Measurements from ENCODE around the gene MBD3. TPM values are rescaled to one million over a fixed set of nuclear protein-coding genes. Genes with fewer than 3 reads are reported as not detected.
A peak's percentile ranks its signal among the peaks of the same experiment; 100 is the strongest.

MBD3 gene
- total RNA-seq, 1 experiment from 2014 or later, result 45.8 TPM

DNA sequence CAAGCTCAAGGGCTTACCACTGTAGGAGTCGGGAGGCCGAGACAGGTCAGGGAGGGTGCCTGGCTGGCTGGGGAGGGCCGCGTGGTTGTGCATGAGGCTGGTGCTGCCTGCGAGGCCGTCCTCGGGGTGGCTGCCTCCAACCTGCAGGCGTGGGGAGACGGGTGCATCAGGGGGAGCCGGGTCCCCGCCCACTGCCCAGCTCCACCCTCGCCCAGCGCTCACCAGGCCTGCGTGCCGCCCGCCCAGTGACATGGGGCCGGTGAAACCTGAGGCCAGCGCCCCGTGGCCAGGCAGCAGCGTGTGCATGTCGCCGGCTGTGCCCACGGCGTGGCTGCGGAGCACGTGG lies 26.4 kb upstream of the MBD3 start:
- no peak for DNase-seq (ENCODE audit: low spot score)

GRCh38 chr19:1618157-1619093 lies 25.8 kb upstream of the MBD3 start:
- DNase-seq (ENCODE audit: low spot score), result no peak

DNA sequence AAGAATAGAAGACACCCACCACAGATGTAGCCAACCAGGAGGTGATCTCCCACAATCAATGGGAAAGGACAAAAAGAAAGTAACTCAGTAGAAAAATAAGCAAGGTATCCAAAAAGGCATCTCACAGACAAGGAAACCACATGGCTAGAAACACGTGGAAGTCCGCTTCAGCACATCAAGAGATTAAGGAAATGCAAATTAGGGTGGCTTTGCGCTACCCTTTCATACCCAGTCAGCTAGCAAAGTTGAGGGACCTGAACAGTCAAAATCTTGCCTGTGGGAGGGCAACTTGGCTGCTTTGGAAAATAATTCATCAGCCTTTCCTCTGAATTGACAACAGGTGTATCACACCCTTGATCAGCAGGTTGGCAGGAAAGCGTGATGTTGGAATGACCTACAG lies 24.2 kb upstream of the MBD3 start:
- no peak for DNase-seq (ENCODE audit: low spot score)

DNA sequence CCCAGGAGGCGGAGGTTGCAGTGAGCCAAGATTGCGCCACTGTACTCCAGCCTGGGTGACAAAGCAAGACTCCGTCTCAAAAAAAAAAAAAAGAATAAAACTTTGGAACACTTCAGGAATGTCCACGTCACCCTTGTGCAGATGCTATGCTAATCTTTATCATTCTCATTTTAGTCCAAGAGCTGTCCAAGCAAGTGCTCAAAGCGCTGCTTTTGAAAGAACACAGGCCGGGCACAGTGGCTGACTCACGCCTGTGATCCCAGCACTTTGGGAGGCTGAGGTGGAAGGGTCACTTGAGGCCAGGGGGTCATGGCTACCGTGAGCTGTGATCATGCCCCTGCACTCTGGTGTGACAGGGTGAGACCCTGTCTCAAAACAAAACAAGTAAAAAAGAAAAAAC lies 23.7 kb upstream of the MBD3 start:
- DNase-seq (ENCODE audit: low spot score), result no peak

DNA sequence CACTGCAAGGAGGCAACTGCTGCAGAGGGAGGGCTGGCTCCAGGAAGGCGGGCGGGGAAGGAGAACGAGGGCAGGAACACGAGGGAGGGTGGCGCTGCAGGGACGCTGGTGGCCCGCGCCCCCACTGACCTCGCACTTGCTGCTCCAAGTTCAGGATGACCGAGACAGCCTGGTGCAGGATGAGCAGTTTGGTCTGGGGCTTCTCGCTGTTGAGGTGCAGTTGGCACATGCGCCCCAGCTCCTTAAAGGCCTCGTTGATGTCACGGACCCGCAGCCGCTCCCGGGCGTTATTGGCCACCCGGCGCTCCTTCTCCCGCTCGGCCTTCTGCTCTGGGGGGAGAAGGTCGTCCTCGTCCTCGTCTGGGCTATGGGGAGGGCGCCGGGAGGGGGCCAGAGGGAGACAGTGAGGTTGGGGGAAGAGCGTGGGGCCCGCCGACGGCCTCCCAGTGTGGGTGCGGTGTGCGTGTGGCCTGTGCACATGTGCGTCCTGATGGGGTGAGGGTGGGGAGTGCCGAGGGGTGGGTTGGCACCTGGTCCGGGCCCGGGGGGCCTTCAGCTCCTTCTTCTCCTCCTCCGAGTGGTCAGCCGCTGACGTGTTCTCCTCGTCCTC lies 22.6 kb upstream of the MBD3 start:
- no peak for DNase-seq (ENCODE audit: low spot score)

GRCh38 chr19:1613808-1614570 lies 21.3 kb upstream of the MBD3 start:
- no peak for DNase-seq (ENCODE audit: low spot score)

DNA sequence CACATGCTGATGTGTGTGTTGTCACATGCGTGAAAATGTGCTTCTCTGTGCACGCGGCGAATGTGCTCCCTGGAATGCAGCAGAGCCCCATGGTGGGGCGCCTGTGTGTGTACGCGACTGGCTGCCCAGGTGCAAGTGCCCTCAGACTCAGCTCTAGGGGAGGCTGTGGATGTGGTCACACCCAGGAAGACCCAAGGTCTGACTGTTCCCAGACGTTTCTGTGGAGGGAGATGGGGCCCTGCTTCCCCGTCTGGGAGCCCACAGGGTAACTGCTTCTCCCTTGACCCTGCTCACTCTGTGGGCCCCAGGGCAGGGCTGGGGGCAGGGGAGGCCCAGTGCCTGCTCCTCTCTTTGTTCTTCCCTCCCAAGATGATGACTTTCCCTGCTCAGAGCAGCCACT lies 20.5 kb upstream of the MBD3 start:
- no peak for DNase-seq (ENCODE audit: low spot score)

DNA sequence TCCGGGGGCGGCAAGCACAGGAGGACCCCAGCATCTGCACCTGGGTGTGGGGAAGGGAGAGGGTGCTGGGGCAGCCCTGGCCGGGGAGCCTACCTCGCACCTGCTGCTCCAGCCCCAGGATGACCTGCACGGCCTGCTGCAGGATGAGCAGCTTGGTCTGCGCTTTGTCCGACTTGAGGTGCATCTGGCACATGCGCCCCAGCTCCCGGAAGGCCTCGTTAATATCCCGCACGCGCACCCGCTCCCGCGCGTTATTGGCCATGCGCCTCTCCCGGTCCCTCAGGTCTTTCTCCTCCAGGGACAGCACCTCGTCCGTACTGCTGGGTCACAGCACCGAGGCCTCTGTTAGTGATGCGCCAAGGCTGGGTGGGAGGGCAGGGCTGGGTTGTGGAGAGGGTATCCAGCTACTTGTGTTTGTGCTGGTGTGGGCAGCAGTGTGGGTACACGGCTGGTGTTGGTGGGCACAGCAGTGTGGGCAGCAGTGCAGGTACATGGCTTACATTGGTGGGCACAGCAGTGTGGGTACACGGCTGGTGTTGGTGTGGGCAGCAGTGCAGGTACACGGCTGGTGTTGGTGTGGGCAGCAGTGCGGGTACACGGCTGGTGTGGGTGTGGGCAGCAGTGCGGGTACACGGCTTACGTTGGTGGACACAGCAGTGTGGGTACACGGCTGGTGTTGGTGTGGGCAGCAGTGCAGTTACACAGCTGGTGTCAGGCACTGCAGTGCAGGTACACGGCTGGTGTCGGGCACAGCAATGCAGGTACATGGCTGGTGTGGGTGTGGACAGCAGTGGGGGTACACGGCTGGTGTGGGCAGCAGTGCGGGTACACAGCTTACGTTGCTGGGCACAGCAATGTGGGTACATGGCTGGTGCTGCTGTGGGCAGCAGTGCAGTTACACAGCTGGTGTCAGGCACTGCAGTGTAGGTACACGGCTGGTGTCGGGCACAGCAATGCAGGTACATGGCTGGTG lies 19.7 kb upstream of the MBD3 start:
- no peak for DNase-seq (ENCODE audit: low spot score)

DNA sequence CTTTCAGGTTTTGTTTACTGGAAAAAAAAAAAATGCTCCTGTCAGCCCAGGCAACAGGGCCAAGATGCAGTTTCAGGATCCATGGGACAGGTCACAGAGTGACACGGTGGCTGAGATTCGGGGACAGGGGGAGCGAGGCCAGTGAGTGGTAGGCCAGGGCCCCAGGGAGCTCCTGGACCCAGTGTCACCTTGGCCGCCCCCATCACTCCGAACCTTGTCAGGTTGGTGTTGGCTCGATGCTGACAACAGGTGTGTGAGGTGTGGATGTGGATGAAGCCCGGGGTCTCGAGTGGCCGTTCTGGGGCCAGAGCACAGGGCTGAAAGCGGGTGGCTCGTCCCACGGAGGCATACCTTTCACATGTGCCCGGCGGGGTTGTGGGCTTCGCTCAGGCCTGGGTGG lies 18.7 kb upstream of the MBD3 start:
- DNase-seq (ENCODE audit: low spot score), result no peak

DNA sequence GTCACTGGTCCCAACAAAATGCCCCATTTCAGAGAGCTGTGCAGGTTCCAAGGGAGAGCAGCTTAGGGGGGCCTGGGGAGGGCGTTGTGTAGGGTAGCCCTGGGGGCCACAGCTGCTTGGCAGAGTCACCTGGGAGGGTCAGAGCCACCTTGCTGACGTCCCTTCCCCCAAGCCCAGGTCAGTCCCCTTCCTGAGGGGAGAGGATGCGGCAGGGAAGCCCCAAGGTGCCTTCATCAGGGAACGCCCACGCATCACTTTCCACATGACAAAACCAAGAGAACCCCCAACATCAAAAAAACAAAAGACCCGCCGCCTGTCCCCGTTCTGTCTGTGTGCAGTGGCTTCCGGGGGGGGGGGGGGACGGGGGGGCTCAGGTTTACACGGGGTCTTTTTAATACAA lies 17.9 kb upstream of the MBD3 start:
- DNase-seq (ENCODE audit: low spot score), result no peak

- DNase-seq (ENCODE audit: low spot score), result no peak
Observed at GRCh38 chr19:1609680-1610474, 17.2 kb upstream of the MBD3 start.

GRCh38 chr19:1609103-1609396 lies 16.4 kb upstream of the MBD3 start:
- DNase-seq (ENCODE audit: low spot score), result no peak

- no peak for DNase-seq (ENCODE audit: low spot score)
Observed at GRCh38 chr19:1608359-1609102, 15.9 kb upstream of the MBD3 start.

GRCh38 chr19:1606138-1606651 lies 13.5 kb upstream of the MBD3 start:
- DNase-seq (ENCODE audit: low spot score), result no peak

- DNase-seq (ENCODE audit: low spot score), result peak; percentile 86
Observed at GRCh38 chr19:1605236-1606137, 12.8 kb upstream of the MBD3 start, which contains the start of gene UQCR11. Gene UQCR11 (minus strand): TSS chr19:1605462. CDS start chr19:1605409, 53 bp downstream.

DNA sequence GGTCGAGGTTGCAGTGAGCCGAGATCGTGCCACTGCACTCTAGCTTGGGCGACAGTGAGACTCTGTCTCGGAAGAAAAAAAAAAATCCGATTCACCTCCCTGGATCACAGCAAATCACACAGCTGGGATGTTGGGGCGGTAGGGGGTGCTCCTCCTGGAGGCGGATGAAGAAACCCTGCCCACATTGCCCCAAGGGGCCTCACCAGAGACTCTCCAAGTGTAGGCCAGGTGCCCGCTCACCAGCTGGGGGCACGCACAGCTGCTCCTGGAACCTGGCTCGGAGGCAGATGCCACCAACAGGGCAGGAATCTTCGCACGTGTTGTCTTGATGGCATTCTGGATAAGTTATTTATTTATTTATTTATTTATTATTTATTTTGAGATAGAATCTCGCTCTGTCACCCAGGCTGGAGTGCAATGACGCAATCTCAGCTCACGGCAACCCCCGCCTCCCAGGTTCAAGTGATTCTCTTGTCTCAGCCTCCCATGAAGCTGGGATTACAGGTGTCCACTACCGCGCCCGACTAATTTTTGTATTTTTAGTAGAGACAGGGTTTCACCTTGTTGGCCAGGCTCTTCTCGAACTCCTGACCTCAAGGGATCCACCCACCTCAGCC lies 9.5 kb upstream of the MBD3 start:
- no peak for DNase-seq (ENCODE audit: low spot score)

- DNase-seq (ENCODE audit: low spot score), result no peak
Observed at GRCh38 chr19:1601613-1602064, 9.0 kb upstream of the MBD3 start.

DNA sequence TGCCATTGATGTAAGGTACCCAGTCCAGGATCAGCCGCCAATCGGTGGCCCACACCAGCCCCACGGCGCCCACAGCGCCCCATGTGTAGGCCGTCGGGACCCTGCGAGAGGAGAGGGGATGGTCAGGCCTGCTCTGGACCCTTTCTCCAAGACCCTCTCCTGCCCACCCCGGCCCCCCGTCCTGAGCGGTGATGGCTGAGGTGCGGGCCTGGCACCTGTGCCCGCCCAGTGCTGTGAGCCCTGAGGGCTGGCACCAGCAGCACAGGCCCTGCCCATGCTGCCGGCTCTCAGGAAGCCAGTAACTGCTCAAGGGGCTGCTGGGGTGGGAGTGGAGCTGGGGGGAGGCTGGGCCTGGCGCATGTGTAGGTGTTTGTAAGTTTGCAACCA lies 6.8 kb upstream of the MBD3 start:
- no peak for DNase-seq (ENCODE audit: low spot score)
